ENCODE measurements around the gene ZNF223. TPM values are rescaled to one million over a fixed set of nuclear protein-coding genes. Genes with fewer than 3 reads are reported as not detected.
A peak's percentile ranks its signal among the peaks of the same experiment; 100 is the strongest.

ZNF223 gene
- total and polyA plus RNA-seq, 9 of the 15 experiments (the other 6 are each of a cell fraction or from before 2014, with no cell fraction given), result 0.21 to 1.8 (median 0.71) TPM

DNA sequence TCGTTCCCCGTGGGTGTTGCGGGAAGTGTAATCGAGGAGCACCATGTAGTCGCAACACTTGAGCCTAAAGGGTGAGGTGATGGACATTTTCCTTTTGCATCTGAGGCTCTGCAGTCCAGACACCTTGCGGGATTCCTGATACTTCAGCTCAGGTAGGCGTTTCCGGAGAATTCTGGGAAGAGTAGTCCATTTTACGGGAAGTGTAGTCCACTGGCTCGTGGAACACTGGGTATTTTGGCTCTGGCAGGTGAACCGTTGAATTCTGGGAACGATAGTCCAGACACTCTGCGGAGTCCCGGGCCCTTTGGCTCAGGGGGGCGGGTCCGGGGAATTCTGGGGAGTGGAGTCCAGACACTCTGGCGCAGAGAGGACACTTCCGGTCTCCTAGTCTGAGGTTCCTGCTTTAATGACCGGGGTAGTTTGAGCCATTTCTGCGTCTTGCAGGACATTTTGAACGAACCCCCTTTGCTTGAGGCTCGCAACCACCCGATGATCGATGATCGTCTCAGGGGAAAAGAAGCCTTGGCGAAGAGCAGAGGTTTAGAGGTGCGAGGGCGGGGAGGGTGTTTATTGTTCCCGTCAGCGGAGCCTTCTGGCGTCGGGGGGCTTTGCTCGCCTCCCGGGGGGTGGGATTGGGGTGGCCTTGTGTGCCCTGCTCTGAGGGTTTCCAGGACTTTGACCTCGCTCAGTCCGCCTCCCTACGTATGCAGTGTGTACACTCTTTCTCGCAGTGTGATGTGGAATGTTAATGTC is at the start of gene ZNF223 (continued):
- TF ChIP-seq, protein P1, sequence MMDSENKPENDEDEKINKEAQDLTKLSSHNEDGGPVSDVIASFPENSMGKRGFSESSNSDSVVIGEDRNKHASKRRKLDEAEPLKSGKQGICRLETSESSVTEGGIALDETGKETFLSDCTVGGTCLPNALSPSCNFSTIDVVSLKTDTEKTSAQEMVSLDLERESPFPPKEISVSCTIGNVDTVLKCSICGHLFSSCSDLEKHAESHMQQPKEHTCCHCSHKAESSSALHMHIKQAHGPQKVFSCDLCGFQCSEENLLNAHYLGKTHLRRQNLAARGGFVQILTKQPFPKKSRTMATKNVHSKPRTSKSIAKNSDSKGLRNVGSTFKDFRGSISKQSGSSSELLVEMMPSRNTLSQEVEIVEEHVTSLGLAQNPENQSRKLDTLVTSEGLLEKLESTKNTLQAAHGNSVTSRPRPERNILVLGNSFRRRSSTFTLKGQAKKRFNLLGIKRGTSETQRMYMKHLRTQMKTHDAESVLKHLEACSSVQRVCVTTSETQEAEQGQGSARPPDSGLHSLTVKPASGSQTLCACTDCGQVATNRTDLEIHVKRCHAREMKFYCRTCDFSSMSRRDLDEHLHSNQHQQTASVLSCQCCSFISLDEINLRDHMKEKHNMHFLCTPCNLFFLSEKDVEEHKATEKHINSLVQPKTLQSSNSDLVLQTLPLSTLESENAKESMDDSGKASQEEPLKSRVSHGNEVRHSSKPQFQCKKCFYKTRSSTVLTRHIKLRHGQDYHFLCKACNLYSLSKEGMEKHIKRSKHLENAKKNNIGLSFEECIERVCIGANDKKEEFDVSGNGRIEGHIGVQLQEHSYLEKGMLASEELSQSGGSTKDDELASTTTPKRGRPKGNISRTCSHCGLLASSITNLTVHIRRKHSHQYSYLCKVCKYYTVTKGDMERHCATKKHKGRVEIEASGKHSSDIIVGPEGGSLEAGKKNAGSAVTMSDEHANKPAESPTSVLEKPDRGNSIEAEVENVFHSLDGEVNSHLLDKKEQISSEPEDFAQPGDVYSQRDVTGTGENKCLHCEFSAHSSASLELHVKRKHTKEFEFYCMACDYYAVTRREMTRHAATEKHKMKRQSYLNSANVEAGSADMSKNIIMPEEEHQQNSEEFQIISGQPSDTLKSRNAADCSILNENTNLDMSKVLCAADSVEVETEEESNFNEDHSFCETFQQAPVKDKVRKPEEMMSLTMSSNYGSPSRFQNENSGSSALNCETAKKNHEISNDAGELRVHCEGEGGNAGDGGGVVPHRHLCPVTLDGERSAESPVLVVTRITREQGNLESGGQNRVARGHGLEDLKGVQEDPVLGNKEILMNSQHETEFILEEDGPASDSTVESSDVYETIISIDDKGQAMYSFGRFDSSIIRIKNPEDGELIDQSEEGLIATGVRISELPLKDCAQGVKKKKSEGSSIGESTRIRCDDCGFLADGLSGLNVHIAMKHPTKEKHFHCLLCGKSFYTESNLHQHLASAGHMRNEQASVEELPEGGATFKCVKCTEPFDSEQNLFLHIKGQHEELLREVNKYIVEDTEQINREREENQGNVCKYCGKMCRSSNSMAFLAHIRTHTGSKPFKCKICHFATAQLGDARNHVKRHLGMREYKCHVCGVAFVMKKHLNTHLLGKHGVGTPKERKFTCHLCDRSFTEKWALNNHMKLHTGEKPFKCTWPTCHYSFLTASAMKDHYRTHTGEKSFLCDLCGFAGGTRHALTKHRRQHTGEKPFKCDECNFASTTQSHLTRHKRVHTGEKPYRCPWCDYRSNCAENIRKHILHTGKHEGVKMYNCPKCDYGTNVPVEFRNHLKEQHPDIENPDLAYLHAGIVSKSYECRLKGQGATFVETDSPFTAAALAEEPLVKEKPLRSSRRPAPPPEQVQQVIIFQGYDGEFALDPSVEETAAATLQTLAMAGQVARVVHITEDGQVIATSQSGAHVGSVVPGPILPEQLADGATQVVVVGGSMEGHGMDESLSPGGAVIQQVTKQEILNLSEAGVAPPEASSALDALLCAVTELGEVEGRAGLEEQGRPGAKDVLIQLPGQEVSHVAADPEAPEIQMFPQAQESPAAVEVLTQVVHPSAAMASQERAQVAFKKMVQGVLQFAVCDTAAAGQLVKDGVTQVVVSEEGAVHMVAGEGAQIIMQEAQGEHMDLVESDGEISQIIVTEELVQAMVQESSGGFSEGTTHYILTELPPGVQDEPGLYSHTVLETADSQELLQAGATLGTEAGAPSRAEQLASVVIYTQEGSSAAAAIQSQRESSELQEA (IDR thresholded peaks at IDR 0.05; ENCODE audit: low read depth), result no peak
- TF ChIP-seq GMEB1 (CRISPR knock-in tag; IDR thresholded peaks at IDR 0.05), result peak; percentile 12; the same call in 1 of the 2 replicates
- peak; percentile 69; the same call in 1 of the 2 replicates for TF ChIP-seq ZNF143 (CRISPR knock-in tag; IDR thresholded peaks at IDR 0.05)
- no peak for TF ChIP-seq NR2F6 (CRISPR knock-in tag; IDR thresholded peaks at IDR 0.05)
- 0 out of 2 replicates have a peak, but pooled peaks have one; percentile 59 for TF ChIP-seq ZNF175 (CRISPR knock-in tag; IDR thresholded peaks at IDR 0.05; ENCODE audit: low read depth)
- TF ChIP-seq CUX1 (CRISPR knock-in tag; IDR thresholded peaks at IDR 0.05), result no peak
- TF ChIP-seq SMARCC2 (IDR thresholded peaks at IDR 0.05; ENCODE audit: low read depth), result no peak
- TF ChIP-seq ATF6 (CRISPR knock-in tag; IDR thresholded peaks at IDR 0.05), result no peak
- TF ChIP-seq SREBF2 (CRISPR knock-in tag; IDR thresholded peaks at IDR 0.05), result no peak
